GM21619 (cell line): ENCODE data around the gene PLG.
"Not testable (repeated sequence)": the region's sequence is repeated elsewhere in the genome, so short reads cannot be mapped to it uniquely, and the experiment has no call there.

Experiments used
- ATAC-seq: cut with Tn5 transposase; IDR thresholded peaks from one replicate; pipeline ENCODE4 v1.9.1; 2021; ENCODE audit not compliant: unreplicated experiment

Gene PLG

GRCh38 chr6:160701918-160702680 lies at the start of gene PLG:
Gene PLG, plus strand, starts transcription at chr6:160702244. Its CDS starts 61 bp downstream, at chr6:160702305.
- not testable (repeated sequence) for ATAC-seq

- ATAC-seq, result no peak
Observed at GRCh38 chr6:160659562-160659961, 42.5 kb upstream of the PLG start.

GRCh38 chr6:160661216-160661615 lies 40.8 kb upstream of the PLG start:
- no peak for ATAC-seq

GRCh38 chr6:160662429-160662828 lies 39.6 kb upstream of the PLG start:
- ATAC-seq, result no peak

GRCh38 chr6:160662842-160663241 lies 39.2 kb upstream of the PLG start:
- no peak for ATAC-seq

- ATAC-seq, result not testable (repeated sequence)
Observed at GRCh38 chr6:160664198-160664597, 37.8 kb upstream of the PLG start, which contains the start of gene LPA. Gene LPA, minus strand, starts transcription at chr6:160664275. Its CDS starts 61 bp downstream, at chr6:160664214.

- peak; percentile 58 for ATAC-seq
Observed at GRCh38 chr6:160667639-160668481, 34.2 kb upstream of the PLG start.

- no peak for ATAC-seq
Observed at GRCh38 chr6:160668589-160668988, 33.5 kb upstream of the PLG start.

- ATAC-seq, result not testable (repeated sequence)
Observed at GRCh38 chr6:160676418-160676817, 25.6 kb upstream of the PLG start.

GRCh38 chr6:160678230-160678629 lies 23.8 kb upstream of the PLG start:
- ATAC-seq, result no peak

- no peak for ATAC-seq
Observed at GRCh38 chr6:160678744-160679401, 23.2 kb upstream of the PLG start.

- no peak for ATAC-seq
Observed at GRCh38 chr6:160679402-160679769, 22.7 kb upstream of the PLG start.

- not testable (repeated sequence) for ATAC-seq
Observed at GRCh38 chr6:160685101-160685761, 16.8 kb upstream of the PLG start.

GRCh38 chr6:160685762-160686450 lies 16.1 kb upstream of the PLG start:
- ATAC-seq, result no peak

GRCh38 chr6:160690458-160690857 lies 11.6 kb upstream of the PLG start:
- no peak for ATAC-seq

GRCh38 chr6:160691617-160692016 lies 10.4 kb upstream of the PLG start:
- ATAC-seq, result no peak

GRCh38 chr6:160692369-160692959 lies 9.6 kb upstream of the PLG start:
- no peak for ATAC-seq

- not testable (repeated sequence) for ATAC-seq
Observed at GRCh38 chr6:160695025-160695424, 7.0 kb upstream of the PLG start.

GRCh38 chr6:160695622-160696021 lies 6.4 kb upstream of the PLG start:
- ATAC-seq, result not testable (repeated sequence)

- ATAC-seq, result not testable (repeated sequence)
Observed at GRCh38 chr6:160696884-160697283, 5.2 kb upstream of the PLG start.
